A549 treated with AZD9567 at 1 μM for 4 hours (cell line): ENCODE measurements around the gene TIGD4. TPM values are rescaled to one million over a fixed set of nuclear protein-coding genes. Genes with fewer than 3 reads are reported as not detected.

Experiments
- total RNA-seq: library from RNA; stranded (reverse); fragments of 200-300 nt; extraction: Qiagen RNA extraction; gene quantifications from 5 replicates; pipeline ENCODE4 v1.2.3, GENCODE V29; 2022; ENCODE audit not compliant: insufficient read depth

Gene TIGD4
- total RNA-seq = 0.13 to 0.20 TPM (median 0.16 TPM) in 4 of 5 replicates, not detected in the other

DNA sequence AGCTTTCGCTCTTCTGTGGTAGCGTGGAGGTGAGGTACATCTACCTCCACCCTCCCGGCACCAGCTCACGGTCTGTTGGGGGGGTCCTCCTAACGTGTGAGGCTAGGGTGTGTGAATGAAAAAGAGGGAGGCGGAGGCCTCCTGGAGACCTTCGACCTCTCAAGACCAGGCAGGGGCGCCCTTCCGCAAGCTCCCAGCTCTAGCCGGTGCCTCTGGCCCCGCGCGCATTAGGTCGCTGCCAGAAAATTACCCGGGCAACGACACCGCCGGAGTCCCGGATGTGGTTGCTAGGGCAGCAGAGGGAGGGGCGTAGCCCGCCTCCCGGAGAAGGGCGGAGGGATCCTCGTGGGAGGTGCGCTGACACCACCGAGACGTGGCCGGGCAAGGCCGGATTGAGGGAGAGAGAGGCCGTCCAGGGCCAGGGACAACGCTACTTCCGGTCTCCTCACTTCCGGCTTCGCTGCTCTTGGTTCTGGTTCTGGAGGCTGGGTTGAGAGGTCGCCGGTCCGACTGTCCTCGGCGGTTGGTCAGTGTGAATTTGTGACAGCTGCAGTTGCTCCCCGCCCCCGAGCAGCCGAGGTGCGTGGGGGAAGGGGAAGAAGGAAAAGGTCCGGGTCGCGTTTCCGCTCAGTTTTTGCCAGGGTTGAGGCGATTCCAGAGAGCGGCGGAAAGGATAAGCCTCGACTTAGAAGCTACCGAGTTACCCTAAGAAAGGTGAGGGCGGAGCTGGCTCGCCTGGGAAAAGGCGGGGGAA lies at the start of gene TIGD4, which contains the start of gene ARFIP1:
Gene TIGD4 (minus strand): TSS at position 218 of the 754 bp plus-strand sequence. CDS start 8,726 bp downstream, outside the sequence.
Gene ARFIP1 (plus strand): TSS at position 442 of the 754 bp plus-strand sequence. CDS start 49,680 bp downstream, outside the sequence.

Other genes starting within 250 kb of the TIGD4 start
- gene FBXW7, start 243.6 kb downstream of the TIGD4 start, total RNA-seq = 5.2 to 25.4 TPM (median 7.0 TPM) in 5 replicates
- gene TMEM154, start 99.7 kb downstream of the TIGD4 start, total RNA-seq = 0.03 to 0.09 TPM (median 0.06 TPM) in 4 of 5 replicates, not detected in the other
- 13.3 to 40.9 TPM (median 16.4 TPM) in 5 replicates for gene ARFIP1, start 224 bp upstream of the TIGD4 start, total RNA-seq
- 0.60 to 0.77 TPM (median 0.70 TPM) in 5 replicates for gene FHDC1, start 156.6 kb upstream of the TIGD4 start, total RNA-seq